ENCODE results near the gene ACSF3. TPM values are rescaled to one million over a fixed set of nuclear protein-coding genes. Genes with fewer than 3 reads are reported as not detected.

ACSF3 gene
- total RNA-seq, 1 donor: 20.7 TPM

DNA sequence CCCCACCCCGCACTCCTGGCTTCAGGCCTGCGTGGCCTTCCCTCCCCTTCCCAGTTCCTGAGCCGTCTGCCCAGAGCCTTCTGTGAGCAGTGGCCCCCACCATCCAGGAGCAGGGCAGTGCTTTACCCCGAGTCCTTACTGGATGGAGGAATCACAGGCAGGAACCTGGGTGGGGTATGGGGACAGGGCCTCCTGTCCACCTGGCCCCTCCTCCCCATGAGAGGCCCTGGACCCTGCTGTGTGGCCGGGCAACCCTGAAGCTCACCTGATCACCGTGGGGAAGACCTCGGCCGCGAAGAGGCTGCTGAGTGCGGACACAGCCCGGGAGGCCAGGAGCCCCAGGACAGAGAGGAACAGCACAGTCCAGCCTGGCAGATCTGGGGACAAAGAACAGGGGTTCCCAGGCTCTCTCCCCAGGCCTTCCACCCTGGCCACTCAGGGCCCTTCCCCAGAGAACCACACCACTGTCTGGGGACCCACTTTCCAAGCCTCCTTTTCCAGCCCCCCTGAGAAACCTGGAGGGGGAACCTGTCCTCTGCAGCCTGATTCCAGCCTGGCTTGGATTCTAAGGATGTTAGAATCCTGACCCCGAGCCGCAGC is 103.5 kb downstream of the ACSF3 start:
- DNase-seq (ENCODE audit: low read depth): no peak
- TF ChIP-seq, protein P1, sequence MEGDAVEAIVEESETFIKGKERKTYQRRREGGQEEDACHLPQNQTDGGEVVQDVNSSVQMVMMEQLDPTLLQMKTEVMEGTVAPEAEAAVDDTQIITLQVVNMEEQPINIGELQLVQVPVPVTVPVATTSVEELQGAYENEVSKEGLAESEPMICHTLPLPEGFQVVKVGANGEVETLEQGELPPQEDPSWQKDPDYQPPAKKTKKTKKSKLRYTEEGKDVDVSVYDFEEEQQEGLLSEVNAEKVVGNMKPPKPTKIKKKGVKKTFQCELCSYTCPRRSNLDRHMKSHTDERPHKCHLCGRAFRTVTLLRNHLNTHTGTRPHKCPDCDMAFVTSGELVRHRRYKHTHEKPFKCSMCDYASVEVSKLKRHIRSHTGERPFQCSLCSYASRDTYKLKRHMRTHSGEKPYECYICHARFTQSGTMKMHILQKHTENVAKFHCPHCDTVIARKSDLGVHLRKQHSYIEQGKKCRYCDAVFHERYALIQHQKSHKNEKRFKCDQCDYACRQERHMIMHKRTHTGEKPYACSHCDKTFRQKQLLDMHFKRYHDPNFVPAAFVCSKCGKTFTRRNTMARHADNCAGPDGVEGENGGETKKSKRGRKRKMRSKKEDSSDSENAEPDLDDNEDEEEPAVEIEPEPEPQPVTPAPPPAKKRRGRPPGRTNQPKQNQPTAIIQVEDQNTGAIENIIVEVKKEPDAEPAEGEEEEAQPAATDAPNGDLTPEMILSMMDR (IDR thresholded peaks at IDR 0.05; ENCODE audit: insufficient read depth, low read depth, low read length): no peak
- H3K4me3 ChIP-seq (ENCODE audit: low read depth, low read length): no peak overlapping the region

- no peak for DNase-seq (ENCODE audit: low read depth)
These were observed 104.2 kb downstream of the ACSF3 start for GRCh38 chr16:89197633-89198416.

DNA sequence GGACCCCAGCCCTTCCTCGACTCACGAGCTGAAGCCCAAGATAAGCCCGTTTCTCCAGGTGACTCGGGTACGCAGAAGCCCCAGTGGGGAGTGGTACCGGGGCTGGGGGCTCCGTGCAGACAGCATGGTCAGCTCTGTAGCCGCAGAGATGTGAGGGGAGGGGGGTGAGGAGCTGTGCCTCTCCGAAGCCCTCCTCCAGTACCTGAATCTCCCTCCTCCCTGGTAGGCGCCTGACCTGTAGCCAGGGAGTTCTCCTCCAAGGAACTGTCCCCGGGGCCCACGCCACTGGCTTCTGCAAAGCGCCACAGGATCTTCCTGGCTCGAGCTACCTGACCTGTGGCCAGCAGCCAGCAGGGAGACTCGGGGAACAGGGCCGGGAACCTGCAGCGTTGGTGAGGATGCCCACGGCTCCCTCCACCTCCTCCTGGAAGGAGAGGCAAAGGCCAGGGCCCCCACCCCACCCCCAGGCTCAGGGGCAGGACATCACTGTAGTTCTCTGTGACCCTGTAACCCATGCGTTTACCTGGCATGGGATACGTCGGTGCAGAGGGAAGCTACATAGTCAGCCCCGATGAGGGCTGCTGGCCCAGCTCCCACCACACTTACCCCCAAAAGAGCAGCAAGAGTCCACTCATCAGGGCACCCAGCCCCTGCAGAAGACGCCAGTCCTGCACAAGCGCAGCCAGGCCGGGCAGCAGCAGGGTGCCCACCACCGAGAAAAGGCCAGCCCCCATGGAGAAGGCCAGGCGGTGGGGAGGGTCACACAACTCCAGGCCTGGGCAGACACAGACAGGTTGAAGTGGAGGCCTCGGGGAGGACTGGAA is 105.0 kb downstream of the ACSF3 start:
- TF ChIP-seq, protein P1 (IDR thresholded peaks at IDR 0.05; ENCODE audit: insufficient read depth, low read depth, low read length): no peak
- no peak for DNase-seq (ENCODE audit: low read depth)
- no peak overlapping the region for H3K4me3 ChIP-seq (ENCODE audit: low read depth, low read length)

More at GRCh38 chr16:89197633-89198416, 104.2 kb downstream of the ACSF3 start:
- TF ChIP-seq, protein P1 (IDR thresholded peaks at IDR 0.05; ENCODE audit: insufficient read depth, low read depth, low read length): no peak
- H3K4me3 ChIP-seq (ENCODE audit: low read depth, low read length): no peak overlapping the region

GRCh38 chr16:89199241-89200123 is 105.8 kb downstream of the ACSF3 start:
- TF ChIP-seq, protein P1 (IDR thresholded peaks at IDR 0.05; ENCODE audit: insufficient read depth, low read depth, low read length): no peak
- DNase-seq (ENCODE audit: low read depth): no peak
- H3K4me3 ChIP-seq (ENCODE audit: low read depth, low read length): no peak overlapping the region

DNA sequence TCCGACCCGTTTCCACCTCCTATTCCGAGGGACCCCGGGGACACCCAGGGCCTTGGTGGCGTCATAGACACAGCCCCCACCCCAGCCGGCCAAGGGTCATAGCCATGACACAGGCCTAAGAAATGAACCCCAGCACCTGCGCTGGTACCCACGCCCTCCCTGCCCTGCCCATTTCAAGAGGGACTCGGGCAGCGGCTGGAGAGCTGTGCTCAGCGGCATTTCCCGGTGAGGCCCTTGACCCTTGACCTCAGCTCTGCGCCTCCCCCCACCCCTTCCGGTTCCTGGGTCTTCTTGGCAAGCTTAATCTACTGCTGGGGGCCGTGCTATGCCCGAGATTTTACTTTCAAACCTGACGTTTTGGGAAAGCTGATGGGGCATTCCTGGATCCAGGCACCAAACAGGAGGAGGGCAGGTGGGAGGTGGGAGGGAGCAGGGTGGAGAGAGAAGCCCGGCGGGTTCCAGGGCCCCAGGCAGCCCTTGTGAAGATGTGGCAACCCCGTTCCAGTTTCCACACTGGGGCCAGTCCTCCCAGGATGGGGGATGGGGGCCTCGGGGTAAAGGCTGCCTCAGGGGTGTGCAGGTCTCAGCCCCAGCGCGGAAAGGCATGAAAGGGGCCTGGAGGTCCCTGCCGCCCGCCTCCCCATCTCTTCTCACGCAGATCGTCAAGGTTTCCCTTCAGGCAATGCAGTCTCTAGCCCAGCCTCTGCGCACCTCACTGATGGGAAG is 106.6 kb downstream of the ACSF3 start, which contains the start of gene SLC22A31:
Gene SLC22A31, minus strand, starts transcription at position 414 of the 726 bp plus-strand sequence. Its CDS starts 36 bp downstream, at position 378.
- TF ChIP-seq, protein P1 (IDR thresholded peaks at IDR 0.05; ENCODE audit: insufficient read depth, low read depth, low read length): no peak
- H3K4me3 ChIP-seq (ENCODE audit: low read depth, low read length): peak within 1 kb of the TSS; percentile 40
- DNase-seq (ENCODE audit: low read depth): no peak

Data from fibroblast of villous mesenchyme (primary cell).